Lower leg skin (tissue), 4 donors: ENCODE measurements around the gene ARTN. TPM values are rescaled to one million over a fixed set of nuclear protein-coding genes. Genes with fewer than 3 reads are reported as not detected.

ENCODE experiments used
- DNase-seq, 2 donors: peaks; one replicate each; pipeline ENCODE4 v3.0.0-alpha.2; 2019; ENCODE audit warnings: low spot score in 2 of 2
- H3K4me3 ChIP-seq: fragments of 200-600 bp; sonication (generic); 2 replicates; pipeline ENCODE4 v1.5.1; 2017; ENCODE audit warnings: mild to moderate bottlenecking, low read depth; ENCODE audit not compliant: poor library complexity, severe bottlenecking
- CTCF ChIP-seq, 3 donors: fragments of 450-650 bp; IDR thresholded peaks; one replicate each; pipeline ENCODE4 v1.5.1; 2016; ENCODE audit warnings: antibody characterized with exemption in 3 of 3, mild to moderate bottlenecking in 3 of 3, moderate library complexity in 2 of 3
- POLR2A ChIP-seq, 2 donors: fragments of 450-650 bp; IDR thresholded peaks; one replicate each; pipeline ENCODE4 v1.6.1; 2016 to 2017; ENCODE audit warnings: antibody characterized with exemption in 2 of 2, mild to moderate bottlenecking in 1 of 2, moderate library complexity in 1 of 2
- WGBS, 2 donors: methylation state at CpG; one replicate each; pipeline ENCODE4 v1.1.5; 2018; 5-methylcytosine and 5-hydroxymethylcytosine counted together
- intact Hi-C: fragments of 100-400 bp; cut with DNase I; formaldehyde crosslinking; loops from one replicate; pipeline ENCODE4 v1.15.0; 2023; ENCODE audit warnings: low total_unique reads
- total RNA-seq, 4 donors: library from RNA; depleted of rRNA; stranded (reverse); fragments of >200 nt; gene quantifications; one replicate each; pipeline ENCODE4 v1.1.0, GENCODE V29; 2016

The ARTN gene
- total RNA-seq, 4 donors from 2014 or later, result 0.63 to 3.6 (median 0.84) TPM

- no peak for DNase-seq
- TF ChIP-seq POLR2A (IDR thresholded peaks at IDR 0.05) (no peak), CTCF (IDR thresholded peaks at IDR 0.05) (no peak)
Observed at GRCh38 chr1:43898981-43899380, 34.6 kb upstream of the ARTN start.

GRCh38 chr1:43900386-43900785 lies 33.2 kb upstream of the ARTN start:
- WGBS, 2 donors, result 87 to 93% methylated on average over 3 of the region's 3 CpGs
- intact Hi-C loops, result no loop called here
- no peak overlapping the region for H3K4me3 ChIP-seq
- TF ChIP-seq CTCF (IDR thresholded peaks at IDR 0.05) (no peak), POLR2A (IDR thresholded peaks at IDR 0.05) (no peak)
- no peak for DNase-seq

More at GRCh38 chr1:43898981-43899380, 34.6 kb upstream of the ARTN start:
- intact Hi-C loops, result no loop called here
- no peak overlapping the region for H3K4me3 ChIP-seq
- WGBS, 2 donors, result 97 to 98% methylated on average over 12 of the region's 12 CpGs

GRCh38 chr1:43901196-43901961 lies 32.2 kb upstream of the ARTN start:
- no peak overlapping the region for H3K4me3 ChIP-seq
- WGBS, 2 donors, result 52 to 66% methylated on average over 7 of the region's 7 CpGs
- TF ChIP-seq CTCF (IDR thresholded peaks at IDR 0.05) (no peak), POLR2A (IDR thresholded peaks at IDR 0.05) (no peak)
- intact Hi-C loops, result no loop called here
- no peak for DNase-seq

- intact Hi-C loops, result no loop called here
Observed at GRCh38 chr1:43902058-43902831, 31.4 kb upstream of the ARTN start.

More at GRCh38 chr1:43902058-43902831, 31.4 kb upstream of the ARTN start:
- H3K4me3 ChIP-seq, result no peak overlapping the region
- TF ChIP-seq CTCF (IDR thresholded peaks at IDR 0.05), result no peak
- no peak for TF ChIP-seq POLR2A (IDR thresholded peaks at IDR 0.05)
- WGBS, 2 donors, result 69 to 83% methylated on average over 4 of the region's 4 CpGs
- no peak for DNase-seq
